Esophagus squamous epithelium (tissue), 5 donors: ENCODE results near the gene SLC51A. TPM values are rescaled to one million over a fixed set of nuclear protein-coding genes. Genes with fewer than 3 reads are reported as not detected.
"Not testable (repeated sequence)": the region's sequence is repeated elsewhere in the genome, so short reads cannot be mapped to it uniquely, and the experiment has no call there.

Experiments used
- DNase-seq: peaks from one replicate; lab custom pipeline; 2025; lab: John Stamatoyannopoulos, UW
- H3K27ac ChIP-seq, 4 donors: fragments of 200-600 bp; sonication (generic); one replicate each; pipeline ENCODE4 v1.5.1; 2016 to 2019; ENCODE audit warnings: mild to moderate bottlenecking in 1 of 4
- H3K27me3 ChIP-seq, 4 donors: fragments of 200-600 bp; sonication (generic); 1 replicate in 3 of 4; 2 replicates in 1 of 4; pipeline versions ENCODE4 v1.5.1 to v1.6.0; 2017 to 2021; ENCODE audit warnings: antibody characterized with exemption in 1 of 4
- H3K36me3 ChIP-seq, 3 donors: fragments of 200-600 bp; sonication (generic); one replicate each; pipeline ENCODE4 v1.5.1; 2016 to 2019
- H3K4me1 ChIP-seq, 3 donors: fragments of 200-600 bp; sonication (generic); one replicate each; pipeline ENCODE4 v1.5.1; 2017 to 2019
- H3K4me3 ChIP-seq, 4 donors: fragments of 200-600 bp; sonication (generic); 1 replicate in 3 of 4; 2 replicates in 1 of 4; pipeline ENCODE4 v1.5.1; 2016 to 2019; ENCODE audit warnings: mild to moderate bottlenecking in 2 of 4, moderate library complexity in 1 of 4
- H3K9me3 ChIP-seq, 3 donors: fragments of 200-600 bp; sonication (generic); one replicate each; pipeline ENCODE4 v1.5.1; 2016 to 2019
- CTCF ChIP-seq, 6 experiments: fragments of 450-650 bp in 4 of 6; fragments of 200-600 bp in 2 of 6; sonication (generic) in 2 of 6; IDR thresholded peaks; one replicate each; pipeline ENCODE4 v1.5.1; 2016 to 2019; ENCODE audit warnings: antibody characterized with exemption in 6 of 6, mild to moderate bottlenecking in 4 of 6, moderate library complexity in 4 of 6
- POLR2A ChIP-seq, 4 donors: fragments of 450-650 bp; IDR thresholded peaks; one replicate each; pipeline ENCODE4 v1.6.1; 2017; ENCODE audit warnings: antibody characterized with exemption in 4 of 4, mild to moderate bottlenecking in 4 of 4, moderate library complexity in 3 of 4
- WGBS, 2 donors: methylation state at CpG; one replicate each; pipeline ENCODE4 v1.1.5; 2018; 5-methylcytosine and 5-hydroxymethylcytosine counted together
- intact Hi-C: fragments of 100-400 bp; cut with DNase I; formaldehyde crosslinking; loops from one replicate; pipeline ENCODE4 v1.15.0; 2022
- total RNA-seq, 4 donors: library from RNA; depleted of rRNA; stranded (reverse); fragments of >200 nt; gene quantifications; one replicate each; pipeline ENCODE4 v1.1.0, GENCODE V29; 2016
- donor health status: DM: yes; HTN: yes; CAD: no.

The SLC51A gene
- total RNA-seq, 4 donors from 2014 or later, result 1.1 TPM; not detected in 3

- no peak for DNase-seq
- TF ChIP-seq CTCF (IDR thresholded peaks at IDR 0.05), result no peak
- TF ChIP-seq POLR2A (IDR thresholded peaks at IDR 0.05), result no peak
- H3K9me3 ChIP-seq, result no peaks in the 10 kb centered on the region
- peak overlapping the region in 3 of 4 donors; percentile 36 to 77 (median 70) for H3K27ac ChIP-seq
- no peaks in the 10 kb centered on the region for H3K36me3 ChIP-seq
- no peak overlapping the region for H3K4me3 ChIP-seq
- WGBS, 2 donors, result 56 to 63% methylated on average over 6 of the region's 6 CpGs
- no peaks in the 10 kb centered on the region for H3K27me3 ChIP-seq
- intact Hi-C loops, result no loop called here
- H3K4me1 ChIP-seq, result peaks cover 3 to 35% (median 13%) of the 10 kb centered on the region in 3 donors
These were observed 37.3 kb upstream of the SLC51A start for GRCh38 chr3:196178993-196179379.

- H3K27ac ChIP-seq, result peak overlapping the region in 3 of 4 donors; percentile 36 to 77 (median 70)
- intact Hi-C loops, result no loop called here
- peak in 1 of 4 donors; percentile 22 for TF ChIP-seq POLR2A (IDR thresholded peaks at IDR 0.05)
- no peak for TF ChIP-seq CTCF (IDR thresholded peaks at IDR 0.05)
- 25 to 30% methylated on average over 10 to 19 of the region's 24 CpGs for WGBS, 2 donors
- no peaks in the 10 kb centered on the region for H3K27me3 ChIP-seq
- peaks cover 3 to 37% (median 13%) of the 10 kb centered on the region in 3 donors for H3K4me1 ChIP-seq
- no peaks in the 10 kb centered on the region for H3K9me3 ChIP-seq
- DNase-seq, result no peak
- no peaks in the 10 kb centered on the region for H3K36me3 ChIP-seq
- H3K4me3 ChIP-seq, result peak overlapping the region in 1 of 4 donors; percentile 41
These were observed 36.7 kb upstream of the SLC51A start for GRCh38 chr3:196179380-196180308.

GRCh38 chr3:196180346-196180745, 36.0 kb upstream of the SLC51A start:
- Histone ChIP-seq H3K4me1 (peaks cover 3 to 37% (median 13%) of the 10 kb centered on the region in 3 donors), H3K9me3 (no peaks in the 10 kb centered on the region), H3K4me3 (no peak overlapping the region), H3K27ac (peak overlapping the region in 3 of 4 donors; percentile 36 to 77 (median 70)), H3K36me3 (no peaks in the 10 kb centered on the region), H3K27me3 (no peaks in the 10 kb centered on the region)
- DNase-seq, result no peak
- intact Hi-C loops, result no loop called here
- TF ChIP-seq POLR2A (IDR thresholded peaks at IDR 0.05) (no peak), CTCF (IDR thresholded peaks at IDR 0.05) (no peak)
- 60 to 78% methylated on average over 3 to 6 of the region's 9 CpGs for WGBS, 2 donors

- Histone ChIP-seq H3K4me1 (peaks cover 3 to 37% (median 13%) of the 10 kb centered on the region in 3 donors), H3K27ac (peak overlapping the region in 1 of 4 donors; percentile 38), H3K9me3 (no peaks in the 10 kb centered on the region), H3K27me3 (no peaks in the 10 kb centered on the region), H3K36me3 (no peaks in the 10 kb centered on the region), H3K4me3 (no peak overlapping the region)
- intact Hi-C loops, result no loop called here
- WGBS, 2 donors, result 73 to 78% methylated on average over 10 of the region's 10 CpGs
- no peak for TF ChIP-seq CTCF (IDR thresholded peaks at IDR 0.05)
- no peak for TF ChIP-seq POLR2A (IDR thresholded peaks at IDR 0.05)
- DNase-seq, result no peak
These were observed 35.2 kb upstream of the SLC51A start for GRCh38 chr3:196181127-196181546.

GRCh38 chr3:196184169-196184432, 32.2 kb upstream of the SLC51A start:
- Histone ChIP-seq H3K4me1 (peaks cover 3 to 60% (median 23%) of the 10 kb centered on the region in 3 donors), H3K27ac (peak overlapping the region in 2 of 4 donors; percentile 53 to 56)
- H3K9me3 ChIP-seq, H3K4me3 ChIP-seq, H3K36me3 ChIP-seq, intact Hi-C loops, H3K27me3 ChIP-seq, DNase-seq: not testable (repeated sequence)
- 83 to 92% methylated on average over 2 to 3 of the region's 4 CpGs for WGBS, 2 donors
